ENCODE data around the gene PKM. TPM values are rescaled to one million over a fixed set of nuclear protein-coding genes. Genes with fewer than 3 reads are reported as not detected.
A peak's percentile ranks its signal among the peaks of the same experiment; 100 is the strongest.

Gene PKM
- total and polyA plus RNA-seq, 9 of the 15 experiments (the other 6 are each of a cell fraction or from before 2014, with no cell fraction given), result 140 to 825 (median 383) TPM

DNA sequence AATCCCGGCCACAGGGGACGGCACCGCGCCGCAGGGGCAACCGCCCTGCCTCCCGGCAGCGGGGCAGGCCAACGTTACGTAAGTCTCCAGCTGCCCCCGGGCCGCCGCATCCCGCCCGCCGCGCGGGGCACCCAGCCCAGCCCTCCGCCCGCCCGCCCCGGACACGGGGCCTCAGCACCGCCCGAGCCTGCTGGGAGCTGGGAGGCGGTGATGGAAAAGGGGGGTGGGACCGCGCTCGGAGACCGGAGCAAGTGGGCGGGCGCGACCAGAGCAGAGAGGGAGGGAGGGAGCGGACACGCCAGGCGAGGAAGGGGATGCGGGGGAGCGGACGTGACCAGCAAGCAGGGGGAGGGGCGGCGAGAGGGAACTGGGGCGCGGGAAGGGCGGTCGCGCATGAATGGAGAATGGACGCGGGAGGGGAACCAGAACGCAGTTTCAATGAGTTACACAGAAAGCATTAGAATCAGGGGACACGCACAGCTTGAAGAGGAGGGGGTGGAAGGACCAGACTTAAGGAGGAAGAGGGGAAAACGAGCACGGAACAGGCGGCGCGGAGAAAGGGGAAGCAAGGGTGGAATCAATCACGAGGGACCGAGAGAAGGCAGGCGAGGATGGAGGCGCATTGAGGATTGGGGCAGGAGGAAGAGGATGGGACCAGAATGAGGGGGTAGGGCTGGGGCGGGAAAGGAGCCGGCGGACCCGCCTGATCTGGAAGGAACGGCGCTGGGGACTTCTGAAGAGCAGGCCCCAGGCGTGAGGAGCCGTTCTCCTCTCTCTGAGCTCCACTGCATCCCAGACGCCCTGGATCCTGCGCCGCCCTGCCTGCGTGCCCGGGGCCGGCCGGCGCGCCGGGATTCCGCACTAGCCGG, 559 bp downstream of the PKM start (continued):
- TF ChIP-seq, protein P1, sequence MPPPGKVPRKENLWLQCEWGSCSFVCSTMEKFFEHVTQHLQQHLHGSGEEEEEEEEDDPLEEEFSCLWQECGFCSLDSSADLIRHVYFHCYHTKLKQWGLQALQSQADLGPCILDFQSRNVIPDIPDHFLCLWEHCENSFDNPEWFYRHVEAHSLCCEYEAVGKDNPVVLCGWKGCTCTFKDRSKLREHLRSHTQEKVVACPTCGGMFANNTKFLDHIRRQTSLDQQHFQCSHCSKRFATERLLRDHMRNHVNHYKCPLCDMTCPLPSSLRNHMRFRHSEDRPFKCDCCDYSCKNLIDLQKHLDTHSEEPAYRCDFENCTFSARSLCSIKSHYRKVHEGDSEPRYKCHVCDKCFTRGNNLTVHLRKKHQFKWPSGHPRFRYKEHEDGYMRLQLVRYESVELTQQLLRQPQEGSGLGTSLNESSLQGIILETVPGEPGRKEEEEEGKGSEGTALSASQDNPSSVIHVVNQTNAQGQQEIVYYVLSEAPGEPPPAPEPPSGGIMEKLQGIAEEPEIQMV (tag; conservative IDR thresholded peaks at IDR 0.05; ENCODE audit: low read depth), result 0 out of 2 replicates have a peak, but pooled peaks have one; percentile 15
- TF ChIP-seq, protein P2, sequence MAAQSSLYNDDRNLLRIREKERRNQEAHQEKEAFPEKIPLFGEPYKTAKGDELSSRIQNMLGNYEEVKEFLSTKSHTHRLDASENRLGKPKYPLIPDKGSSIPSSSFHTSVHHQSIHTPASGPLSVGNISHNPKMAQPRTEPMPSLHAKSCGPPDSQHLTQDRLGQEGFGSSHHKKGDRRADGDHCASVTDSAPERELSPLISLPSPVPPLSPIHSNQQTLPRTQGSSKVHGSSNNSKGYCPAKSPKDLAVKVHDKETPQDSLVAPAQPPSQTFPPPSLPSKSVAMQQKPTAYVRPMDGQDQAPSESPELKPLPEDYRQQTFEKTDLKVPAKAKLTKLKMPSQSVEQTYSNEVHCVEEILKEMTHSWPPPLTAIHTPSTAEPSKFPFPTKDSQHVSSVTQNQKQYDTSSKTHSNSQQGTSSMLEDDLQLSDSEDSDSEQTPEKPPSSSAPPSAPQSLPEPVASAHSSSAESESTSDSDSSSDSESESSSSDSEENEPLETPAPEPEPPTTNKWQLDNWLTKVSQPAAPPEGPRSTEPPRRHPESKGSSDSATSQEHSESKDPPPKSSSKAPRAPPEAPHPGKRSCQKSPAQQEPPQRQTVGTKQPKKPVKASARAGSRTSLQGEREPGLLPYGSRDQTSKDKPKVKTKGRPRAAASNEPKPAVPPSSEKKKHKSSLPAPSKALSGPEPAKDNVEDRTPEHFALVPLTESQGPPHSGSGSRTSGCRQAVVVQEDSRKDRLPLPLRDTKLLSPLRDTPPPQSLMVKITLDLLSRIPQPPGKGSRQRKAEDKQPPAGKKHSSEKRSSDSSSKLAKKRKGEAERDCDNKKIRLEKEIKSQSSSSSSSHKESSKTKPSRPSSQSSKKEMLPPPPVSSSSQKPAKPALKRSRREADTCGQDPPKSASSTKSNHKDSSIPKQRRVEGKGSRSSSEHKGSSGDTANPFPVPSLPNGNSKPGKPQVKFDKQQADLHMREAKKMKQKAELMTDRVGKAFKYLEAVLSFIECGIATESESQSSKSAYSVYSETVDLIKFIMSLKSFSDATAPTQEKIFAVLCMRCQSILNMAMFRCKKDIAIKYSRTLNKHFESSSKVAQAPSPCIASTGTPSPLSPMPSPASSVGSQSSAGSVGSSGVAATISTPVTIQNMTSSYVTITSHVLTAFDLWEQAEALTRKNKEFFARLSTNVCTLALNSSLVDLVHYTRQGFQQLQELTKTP (IDR thresholded peaks at IDR 0.05; ENCODE audit: low read depth in 1 of 2, partially characterized antibody in 2 of 2), result peak in 1 of 2 experiments; percentile 81
- TF ChIP-seq, protein P3, sequence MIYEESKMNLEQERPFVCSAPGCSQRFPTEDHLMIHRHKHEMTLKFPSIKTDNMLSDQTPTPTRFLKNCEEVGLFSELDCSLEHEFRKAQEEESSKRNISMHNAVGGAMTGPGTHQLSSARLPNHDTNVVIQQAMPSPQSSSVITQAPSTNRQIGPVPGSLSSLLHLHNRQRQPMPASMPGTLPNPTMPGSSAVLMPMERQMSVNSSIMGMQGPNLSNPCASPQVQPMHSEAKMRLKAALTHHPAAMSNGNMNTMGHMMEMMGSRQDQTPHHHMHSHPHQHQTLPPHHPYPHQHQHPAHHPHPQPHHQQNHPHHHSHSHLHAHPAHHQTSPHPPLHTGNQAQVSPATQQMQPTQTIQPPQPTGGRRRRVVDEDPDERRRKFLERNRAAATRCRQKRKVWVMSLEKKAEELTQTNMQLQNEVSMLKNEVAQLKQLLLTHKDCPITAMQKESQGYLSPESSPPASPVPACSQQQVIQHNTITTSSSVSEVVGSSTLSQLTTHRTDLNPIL (CRISPR knock-in tag; IDR thresholded peaks at IDR 0.05), result no peak
- TF ChIP-seq CBX2 (IDR thresholded peaks at IDR 0.05; ENCODE audit: insufficient read depth, low read length, poor library complexity, severe bottlenecking) (no peak), PTTG1 (tag; IDR thresholded peaks at IDR 0.05; ENCODE audit: low read depth) (no peak)
- TF ChIP-seq, protein P4, sequence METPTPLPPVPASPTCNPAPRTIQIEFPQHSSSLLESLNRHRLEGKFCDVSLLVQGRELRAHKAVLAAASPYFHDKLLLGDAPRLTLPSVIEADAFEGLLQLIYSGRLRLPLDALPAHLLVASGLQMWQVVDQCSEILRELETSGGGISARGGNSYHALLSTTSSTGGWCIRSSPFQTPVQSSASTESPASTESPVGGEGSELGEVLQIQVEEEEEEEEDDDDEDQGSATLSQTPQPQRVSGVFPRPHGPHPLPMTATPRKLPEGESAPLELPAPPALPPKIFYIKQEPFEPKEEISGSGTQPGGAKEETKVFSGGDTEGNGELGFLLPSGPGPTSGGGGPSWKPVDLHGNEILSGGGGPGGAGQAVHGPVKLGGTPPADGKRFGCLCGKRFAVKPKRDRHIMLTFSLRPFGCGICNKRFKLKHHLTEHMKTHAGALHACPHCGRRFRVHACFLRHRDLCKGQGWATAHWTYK (CRISPR knock-in tag; IDR thresholded peaks at IDR 0.05), result no peak
